GM12865 (cell line): ENCODE results near the gene ITK.
"Not testable (repeated sequence)": the region's sequence is repeated elsewhere in the genome, so short reads cannot be mapped to it uniquely, and the experiment has no call there.

ENCODE experiments used
- DNase-seq: peaks from one replicate; pipeline ENCODE4 v3.0.0; 2010; ENCODE audit warnings: low read depth
- H3K4me3 ChIP-seq: 2 replicates; pipeline ENCODE4 v1.5.1; 2011; ENCODE audit warnings: mild to moderate bottlenecking, low read depth, low read length, control low read depth
- CTCF ChIP-seq: IDR thresholded peaks from 2 replicates; pipeline ENCODE4 v1.5.1; 2011; ENCODE audit warnings: low read length, control low read depth, low read depth, inconsistent platforms; ENCODE audit not compliant: insufficient read depth; ENCODE audit errors: missing control alignments

ITK gene

GRCh38 chr5:157196045-157196444 lies 15.4 kb downstream of the ITK start:
- TF ChIP-seq CTCF: no peak
- DNase-seq: no peak
- no peak overlapping the region for H3K4me3 ChIP-seq

- H3K4me3 ChIP-seq: no peak overlapping the region
- no peak for TF ChIP-seq CTCF
- no peak for DNase-seq
These were observed 16.4 kb downstream of the ITK start for GRCh38 chr5:157197086-157197485.

- TF ChIP-seq CTCF: no peak
- DNase-seq: no peak
- H3K4me3 ChIP-seq: no peak overlapping the region
These were observed 17.8 kb downstream of the ITK start for GRCh38 chr5:157198277-157198986.

DNA sequence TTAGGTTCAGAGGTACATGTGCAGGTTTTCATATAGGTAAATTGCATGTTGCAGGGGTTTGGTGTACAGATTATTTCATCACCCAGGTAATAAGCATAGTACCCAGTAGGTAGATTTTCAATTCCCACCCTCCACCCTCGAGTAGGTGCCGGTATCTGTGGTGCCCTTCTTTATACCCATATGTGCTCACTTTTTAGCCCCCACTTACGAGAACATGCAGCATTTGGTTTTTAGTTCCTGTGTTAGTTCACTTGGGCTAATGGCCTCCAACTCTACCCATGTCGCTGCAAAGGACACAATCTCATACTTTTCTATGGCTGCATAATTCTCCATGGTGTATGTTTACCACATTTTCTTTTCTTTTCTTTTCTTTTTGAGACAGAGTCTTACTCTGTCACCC lies 21.2 kb downstream of the ITK start:
- DNase-seq: no peak
- no peak for TF ChIP-seq CTCF

GRCh38 chr5:157203417-157203816 lies 22.8 kb downstream of the ITK start:
- DNase-seq: no peak
- TF ChIP-seq CTCF: no peak
- no peak overlapping the region for H3K4me3 ChIP-seq

More for the DNA sequence above, 21.2 kb downstream of the ITK start:
- H3K4me3 ChIP-seq: no peak overlapping the region

DNA sequence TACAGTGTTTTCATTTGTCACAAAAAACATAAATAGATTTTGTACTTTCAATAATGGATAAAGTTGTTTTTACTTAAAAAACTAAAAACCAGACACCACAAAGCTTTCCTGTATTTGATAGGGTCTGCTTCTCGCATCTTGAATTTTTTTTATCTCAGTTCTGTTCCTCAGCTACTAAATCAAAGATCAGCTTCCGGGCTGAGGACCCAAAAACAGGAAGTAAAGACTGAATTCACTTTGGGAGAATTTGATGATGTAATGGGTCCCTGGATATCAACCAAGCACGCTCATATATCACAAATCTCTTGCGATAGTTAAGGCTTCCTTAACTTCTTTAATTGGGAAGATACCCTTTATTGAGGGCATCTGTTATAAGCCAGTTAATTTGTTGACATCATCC lies 24.1 kb downstream of the ITK start:
- TF ChIP-seq CTCF: no peak
- no peak for DNase-seq
- no peak overlapping the region for H3K4me3 ChIP-seq

- H3K4me3 ChIP-seq: no peak overlapping the region
- no peak for DNase-seq
- no peak for TF ChIP-seq CTCF
These were observed 25.1 kb downstream of the ITK start for GRCh38 chr5:157205708-157206107.

DNA sequence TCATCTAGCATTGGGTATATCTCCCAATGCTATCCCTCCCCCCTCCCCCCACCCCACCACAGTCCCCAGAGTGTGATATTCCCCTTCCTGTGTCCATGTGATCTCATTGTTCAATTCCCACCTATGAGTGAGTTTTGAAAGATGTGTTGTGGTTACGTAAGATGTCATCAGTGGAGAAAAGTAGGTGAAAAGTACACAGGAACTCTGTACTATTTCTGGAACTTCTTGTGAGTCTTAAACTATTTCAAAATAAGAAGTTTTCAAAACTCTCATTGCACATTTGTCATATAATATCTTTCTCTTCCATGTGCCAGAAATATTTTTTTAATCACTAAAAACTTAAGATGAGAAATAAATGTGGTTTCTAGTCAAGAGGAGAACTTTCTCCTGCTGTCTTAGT lies 30.0 kb downstream of the ITK start:
- DNase-seq, H3K4me3 ChIP-seq: not testable (repeated sequence)
